ENCODE results near the gene DNTTIP2.
A peak's percentile ranks its signal among the peaks of the same experiment; 100 is the strongest.

DNTTIP2 gene

GRCh38 chr1:93906480-93906879, 27.5 kb upstream of the DNTTIP2 start:
- no peaks in the 10 kb centered on the region for H3K9me3 ChIP-seq (ENCODE audit: control insufficient read depth, insufficient read depth, low read length)
- DNase-seq (ENCODE audit: low read depth, low spot score) = no peak
- no peak overlapping the region for H3K4me3 ChIP-seq (ENCODE audit: low read length)
- H3K36me3 ChIP-seq (ENCODE audit: control insufficient read depth, insufficient read depth, low read length) = peaks cover 3% of the 10 kb centered on the region; the same call in 1 of the 2 replicates
- WGBS (ENCODE audit: insufficient coverage, insufficient read length) = no CpG with 5 or more reads among the region's 3 CpGs
- H3K4me1 ChIP-seq (ENCODE audit: control insufficient read depth, insufficient read depth, low read length) = no peaks in the 10 kb centered on the region; the same call in 1 of the 2 replicates
- no peak overlapping the region for H3K27ac ChIP-seq (ENCODE audit: low read length)
- no peaks in the 10 kb centered on the region for H3K27me3 ChIP-seq (ENCODE audit: control insufficient read depth, insufficient read depth, low read length)

GRCh38 chr1:93905734-93906133, 26.7 kb upstream of the DNTTIP2 start:
- H3K4me3 ChIP-seq (ENCODE audit: low read length) = no peak overlapping the region
- no peaks in the 10 kb centered on the region for H3K9me3 ChIP-seq (ENCODE audit: control insufficient read depth, insufficient read depth, low read length)
- no peaks in the 10 kb centered on the region; the same call in 1 of the 2 replicates for H3K4me1 ChIP-seq (ENCODE audit: control insufficient read depth, insufficient read depth, low read length)
- peaks cover 3% of the 10 kb centered on the region; the same call in 1 of the 2 replicates for H3K36me3 ChIP-seq (ENCODE audit: control insufficient read depth, insufficient read depth, low read length)
- H3K27me3 ChIP-seq (ENCODE audit: control insufficient read depth, insufficient read depth, low read length) = no peaks in the 10 kb centered on the region
- H3K27ac ChIP-seq (ENCODE audit: low read length) = no peak overlapping the region
- WGBS (ENCODE audit: insufficient coverage, insufficient read length) = no CpG with 5 or more reads among the region's 2 CpGs
- no peak for DNase-seq (ENCODE audit: low read depth, low spot score)

GRCh38 chr1:93905051-93905450, 26.0 kb upstream of the DNTTIP2 start:
- no CpG with 5 or more reads among the region's 1 CpG for WGBS (ENCODE audit: insufficient coverage, insufficient read length)
- H3K27ac ChIP-seq (ENCODE audit: low read length) = no peak overlapping the region
- H3K36me3 ChIP-seq (ENCODE audit: control insufficient read depth, insufficient read depth, low read length) = peaks cover 3% of the 10 kb centered on the region; the same call in 1 of the 2 replicates
- no peaks in the 10 kb centered on the region for H3K27me3 ChIP-seq (ENCODE audit: control insufficient read depth, insufficient read depth, low read length)
- no peak overlapping the region for H3K4me3 ChIP-seq (ENCODE audit: low read length)
- no peaks in the 10 kb centered on the region; the same call in 1 of the 2 replicates for H3K4me1 ChIP-seq (ENCODE audit: control insufficient read depth, insufficient read depth, low read length)
- no peak for DNase-seq (ENCODE audit: low read depth, low spot score)
- no peaks in the 10 kb centered on the region for H3K9me3 ChIP-seq (ENCODE audit: control insufficient read depth, insufficient read depth, low read length)

GRCh38 chr1:93904228-93904627, 25.2 kb upstream of the DNTTIP2 start:
- H3K4me3 ChIP-seq (ENCODE audit: low read length) = no peak overlapping the region
- H3K4me1 ChIP-seq (ENCODE audit: control insufficient read depth, insufficient read depth, low read length) = no peaks in the 10 kb centered on the region; the same call in 1 of the 2 replicates
- no peak overlapping the region for H3K27ac ChIP-seq (ENCODE audit: low read length)
- no CpG with 5 or more reads among the region's 2 CpGs for WGBS (ENCODE audit: insufficient coverage, insufficient read length)
- H3K36me3 ChIP-seq (ENCODE audit: control insufficient read depth, insufficient read depth, low read length) = peaks cover 3% of the 10 kb centered on the region; the same call in 1 of the 2 replicates
- H3K27me3 ChIP-seq (ENCODE audit: control insufficient read depth, insufficient read depth, low read length) = no peaks in the 10 kb centered on the region
- no peak for DNase-seq (ENCODE audit: low read depth, low spot score)
- H3K9me3 ChIP-seq (ENCODE audit: control insufficient read depth, insufficient read depth, low read length) = no peaks in the 10 kb centered on the region

- DNase-seq (ENCODE audit: low read depth, low spot score) = no peak
- WGBS (ENCODE audit: insufficient coverage, insufficient read length) = no CpG with 5 or more reads among the region's 3 CpGs
- H3K9me3 ChIP-seq (ENCODE audit: control insufficient read depth, insufficient read depth, low read length) = no peaks in the 10 kb centered on the region
- H3K36me3 ChIP-seq (ENCODE audit: control insufficient read depth, insufficient read depth, low read length) = no peaks in the 10 kb centered on the region
- no peaks in the 10 kb centered on the region for H3K27me3 ChIP-seq (ENCODE audit: control insufficient read depth, insufficient read depth, low read length)
- no peak overlapping the region for H3K4me3 ChIP-seq (ENCODE audit: low read length)
- H3K4me1 ChIP-seq (ENCODE audit: control insufficient read depth, insufficient read depth, low read length) = no peaks in the 10 kb centered on the region
- H3K27ac ChIP-seq (ENCODE audit: low read length) = no peak overlapping the region
Observed at GRCh38 chr1:93900723-93901504, 21.9 kb upstream of the DNTTIP2 start.

- no peak for DNase-seq (ENCODE audit: low read depth, low spot score)
- H3K27ac ChIP-seq (ENCODE audit: low read length) = no peak overlapping the region
- H3K4me3 ChIP-seq (ENCODE audit: low read length) = no peak overlapping the region
- H3K36me3 ChIP-seq (ENCODE audit: control insufficient read depth, insufficient read depth, low read length) = no peaks in the 10 kb centered on the region
- no peaks in the 10 kb centered on the region for H3K4me1 ChIP-seq (ENCODE audit: control insufficient read depth, insufficient read depth, low read length)
- H3K9me3 ChIP-seq (ENCODE audit: control insufficient read depth, insufficient read depth, low read length) = no peaks in the 10 kb centered on the region
- H3K27me3 ChIP-seq (ENCODE audit: control insufficient read depth, insufficient read depth, low read length) = no peaks in the 10 kb centered on the region
- WGBS (ENCODE audit: insufficient coverage, insufficient read length) = no CpG with 5 or more reads among the region's 3 CpGs
Observed at GRCh38 chr1:93899543-93900207, 20.7 kb upstream of the DNTTIP2 start.

GRCh38 chr1:93888900-93889299, 9.9 kb upstream of the DNTTIP2 start:
- no peak overlapping the region for H3K27ac ChIP-seq (ENCODE audit: low read length)
- H3K4me1 ChIP-seq (ENCODE audit: control insufficient read depth, insufficient read depth, low read length) = no peaks in the 10 kb centered on the region
- no peaks in the 10 kb centered on the region for H3K27me3 ChIP-seq (ENCODE audit: control insufficient read depth, insufficient read depth, low read length)
- H3K9me3 ChIP-seq (ENCODE audit: control insufficient read depth, insufficient read depth, low read length) = no peaks in the 10 kb centered on the region
- no CpG with 5 or more reads among the region's 6 CpGs for WGBS (ENCODE audit: insufficient coverage, insufficient read length)
- no peaks in the 10 kb centered on the region for H3K36me3 ChIP-seq (ENCODE audit: control insufficient read depth, insufficient read depth, low read length)
- H3K4me3 ChIP-seq (ENCODE audit: low read length) = no peak overlapping the region
- no peak for DNase-seq (ENCODE audit: low read depth, low spot score)

- Histone ChIP-seq H3K27me3 (ENCODE audit: control insufficient read depth, insufficient read depth, low read length) (no peaks in the 10 kb centered on the region), H3K27ac (ENCODE audit: low read length) (no peak overlapping the region), H3K4me3 (ENCODE audit: low read length) (no peak overlapping the region), H3K36me3 (ENCODE audit: control insufficient read depth, insufficient read depth, low read length) (0 out of 2 replicates have a peak, but pooled peaks cover 4% of the 10 kb centered on the region), H3K4me1 (ENCODE audit: control insufficient read depth, insufficient read depth, low read length) (no peaks in the 10 kb centered on the region), H3K9me3 (ENCODE audit: control insufficient read depth, insufficient read depth, low read length) (no peaks in the 10 kb centered on the region)
- no CpG with 5 or more reads among the region's 4 CpGs for WGBS (ENCODE audit: insufficient coverage, insufficient read length)
- no peak for DNase-seq (ENCODE audit: low read depth, low spot score)
Observed at GRCh38 chr1:93882269-93882668, 3.3 kb upstream of the DNTTIP2 start.

- WGBS (ENCODE audit: insufficient coverage, insufficient read length) = no CpG with 5 or more reads among the region's 2 CpGs
- Histone ChIP-seq H3K36me3 (ENCODE audit: control insufficient read depth, insufficient read depth, low read length) (peaks cover 9% of the 10 kb centered on the region; the same call in 1 of the 2 replicates), H3K27ac (ENCODE audit: low read length) (no peak overlapping the region), H3K4me1 (ENCODE audit: control insufficient read depth, insufficient read depth, low read length) (no peaks in the 10 kb centered on the region), H3K4me3 (ENCODE audit: low read length) (no peak overlapping the region), H3K27me3 (ENCODE audit: control insufficient read depth, insufficient read depth, low read length) (no peaks in the 10 kb centered on the region), H3K9me3 (ENCODE audit: control insufficient read depth, insufficient read depth, low read length) (no peaks in the 10 kb centered on the region)
- DNase-seq (ENCODE audit: low read depth, low spot score) = no peak
Observed at GRCh38 chr1:93880731-93881130, 1.7 kb upstream of the DNTTIP2 start.

GRCh38 chr1:93878501-93878888, 511 bp downstream of the DNTTIP2 start:
- DNase-seq (ENCODE audit: low read depth, low spot score) = no peak
- Histone ChIP-seq H3K36me3 (ENCODE audit: control insufficient read depth, insufficient read depth, low read length) (peaks cover 13% of the 10 kb centered on the region; the same call in 1 of the 2 replicates), H3K4me1 (ENCODE audit: control insufficient read depth, insufficient read depth, low read length) (no peaks in the 10 kb centered on the region), H3K27ac (ENCODE audit: low read length) (no peak overlapping the region), H3K4me3 (ENCODE audit: low read length) (peak overlapping the region; percentile 87), H3K9me3 (ENCODE audit: control insufficient read depth, insufficient read depth, low read length) (no peaks in the 10 kb centered on the region), H3K27me3 (ENCODE audit: control insufficient read depth, insufficient read depth, low read length) (no peaks in the 10 kb centered on the region)
- WGBS (ENCODE audit: insufficient coverage, insufficient read length) = no CpG with 5 or more reads among the region's 20 CpGs

Data from iPS DF 6.9 (cell line).